NCI-H2029 (cell line): ENCODE results near the gene UACA.
"Not testable (repeated sequence)": the region's sequence is repeated elsewhere in the genome, so short reads cannot be mapped to it uniquely, and the experiment has no call there.

ENCODE experiments used
- DNase-seq: peaks from one replicate; lab custom pipeline; 2025; lab: John Stamatoyannopoulos, UW

UACA gene

DNA sequence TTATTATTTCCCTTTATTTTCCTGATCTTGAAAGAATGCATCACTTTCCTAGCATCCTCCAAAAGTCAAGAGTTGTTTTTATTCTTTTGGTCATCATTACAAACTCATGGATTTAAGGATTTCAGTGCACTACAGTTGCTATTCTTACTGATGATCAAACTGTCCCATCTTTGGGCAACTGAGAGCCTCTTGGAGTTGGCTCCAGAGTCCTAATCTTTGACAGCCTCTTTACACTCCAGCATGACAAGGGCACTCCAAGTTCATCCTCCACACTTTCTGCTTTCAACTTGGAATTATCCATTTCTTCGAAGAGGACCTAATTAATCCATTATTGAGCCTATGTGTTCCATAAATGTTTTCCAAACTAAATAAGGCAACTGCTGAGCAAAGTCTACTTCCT is 5.7 kb downstream of the UACA start:
- no peak for DNase-seq

DNA sequence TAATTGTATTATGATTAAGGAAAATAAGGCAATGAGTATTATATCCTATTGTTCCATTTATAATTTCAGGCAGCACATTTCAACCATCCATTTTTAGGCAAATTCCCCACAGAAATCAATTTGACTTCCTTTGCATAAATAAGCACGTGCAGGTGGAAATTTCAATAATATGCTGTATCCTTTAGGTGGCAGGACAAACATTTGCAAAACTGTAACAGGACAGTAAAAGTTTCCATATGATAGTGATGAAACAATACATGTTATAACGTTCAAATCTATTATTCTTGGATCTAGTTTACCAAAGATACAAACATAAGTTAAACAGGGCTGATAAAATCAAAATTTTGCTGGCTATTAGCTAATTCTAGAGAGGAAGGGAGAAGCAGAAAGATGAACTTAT is 8.5 kb downstream of the UACA start:
- no peak for DNase-seq

DNA sequence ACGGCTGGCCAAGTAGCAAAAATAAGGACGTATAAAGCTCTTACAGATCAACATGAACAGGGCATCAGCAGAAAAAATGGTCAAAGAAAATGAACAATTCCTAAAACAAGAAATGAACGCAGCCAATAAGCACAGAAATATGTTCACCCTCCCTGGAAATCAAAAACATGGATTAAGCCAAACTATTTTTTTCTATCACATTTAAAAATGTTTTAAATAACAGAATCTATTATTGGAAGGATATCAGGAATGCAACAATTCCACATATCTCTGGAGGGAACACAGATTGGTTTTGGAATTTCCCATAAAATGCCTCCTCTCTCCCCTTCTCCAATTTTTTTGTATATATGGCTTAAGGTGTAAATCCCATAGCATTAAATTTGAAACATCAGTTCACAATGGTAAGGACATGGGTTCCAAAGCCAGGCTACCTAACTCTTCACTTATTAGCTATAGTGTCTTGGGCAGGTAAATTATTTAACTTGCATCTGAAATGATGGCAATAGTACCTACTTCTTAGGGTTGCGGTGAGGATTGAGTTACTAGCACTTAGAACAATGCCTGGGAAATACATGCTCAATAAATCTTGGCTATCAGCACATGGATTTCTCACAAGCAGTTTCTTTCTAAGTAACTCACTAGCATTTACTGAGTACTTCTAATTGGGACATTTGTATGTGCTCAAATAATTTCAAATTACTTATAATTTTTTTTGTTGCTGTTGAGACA is 10.1 kb downstream of the UACA start:
- DNase-seq: no peak

DNA sequence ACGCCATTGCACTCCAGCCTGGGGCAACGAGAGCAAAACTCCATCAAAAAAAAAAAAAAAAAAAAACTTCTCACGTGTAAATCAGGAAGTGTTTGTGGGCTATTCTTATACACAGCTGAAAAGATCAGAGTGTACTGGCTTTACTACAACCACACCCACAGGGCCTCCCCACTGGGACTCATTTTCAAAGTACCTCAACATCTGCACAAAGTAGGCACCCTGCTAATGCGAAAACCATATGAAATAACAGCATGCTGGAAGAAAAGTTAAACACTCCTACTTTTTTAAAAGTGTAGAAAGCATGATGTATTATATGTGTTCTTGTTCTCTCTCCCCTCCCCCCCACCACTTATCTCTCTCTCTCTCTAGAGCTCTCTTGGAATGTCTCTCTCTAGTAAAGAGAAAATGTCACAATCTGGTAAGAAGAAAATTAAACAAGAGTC is 11.1 kb downstream of the UACA start:
- DNase-seq: no peak

DNA sequence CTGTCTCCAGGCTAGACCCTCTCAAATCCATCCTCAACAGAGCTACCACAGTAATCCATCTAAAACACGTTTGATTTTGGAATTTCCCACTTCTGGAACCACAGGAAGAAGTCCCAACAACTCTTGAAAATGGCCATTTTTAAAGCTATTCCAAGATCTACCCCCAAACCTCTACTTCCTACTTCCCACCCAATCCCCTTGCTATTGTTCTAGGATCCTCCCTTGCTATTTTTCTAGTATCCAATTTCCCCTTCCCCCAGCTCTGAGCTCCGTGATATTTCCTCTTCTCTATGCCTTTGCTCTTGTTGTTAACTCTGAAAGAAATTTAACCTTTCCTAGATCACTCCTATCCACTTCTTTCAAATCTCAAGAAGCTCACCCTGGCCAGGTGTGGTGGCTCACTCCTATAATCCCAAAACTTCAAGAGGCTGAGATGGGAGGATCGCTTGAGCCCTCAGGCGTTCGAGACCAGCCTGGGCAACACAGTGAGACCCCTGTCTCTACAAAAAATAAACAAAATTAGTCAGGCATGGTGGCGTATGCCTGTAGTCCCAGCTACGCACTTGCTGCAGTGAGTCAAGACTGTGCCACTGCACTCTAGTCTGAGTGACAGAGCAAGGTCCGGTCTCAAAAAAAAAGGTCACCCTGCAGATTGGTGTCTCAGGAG is 13.0 kb downstream of the UACA start:
- no peak for DNase-seq

DNA sequence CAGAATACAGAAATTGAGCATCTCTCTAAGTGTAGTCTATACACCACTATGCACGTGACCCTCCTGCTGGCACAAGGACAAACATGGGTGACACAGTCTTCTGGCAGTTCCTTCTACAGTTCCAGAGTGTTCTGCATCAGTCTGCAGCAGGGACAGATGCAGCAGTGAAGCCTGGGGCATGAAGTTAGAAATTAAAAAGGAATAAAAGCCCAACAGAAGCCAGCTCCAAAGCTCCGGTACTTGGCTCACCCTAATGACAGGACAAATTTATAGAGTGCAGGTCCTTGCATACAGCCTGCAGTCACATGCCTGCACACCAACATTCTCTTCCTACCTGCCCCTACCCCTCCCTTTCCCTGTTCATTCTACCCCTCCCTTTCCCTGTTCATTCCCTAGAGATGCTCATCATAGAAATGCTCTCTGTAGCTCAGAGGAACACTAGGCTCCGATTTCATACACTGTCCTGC is 15.0 kb downstream of the UACA start:
- DNase-seq: no peak

DNA sequence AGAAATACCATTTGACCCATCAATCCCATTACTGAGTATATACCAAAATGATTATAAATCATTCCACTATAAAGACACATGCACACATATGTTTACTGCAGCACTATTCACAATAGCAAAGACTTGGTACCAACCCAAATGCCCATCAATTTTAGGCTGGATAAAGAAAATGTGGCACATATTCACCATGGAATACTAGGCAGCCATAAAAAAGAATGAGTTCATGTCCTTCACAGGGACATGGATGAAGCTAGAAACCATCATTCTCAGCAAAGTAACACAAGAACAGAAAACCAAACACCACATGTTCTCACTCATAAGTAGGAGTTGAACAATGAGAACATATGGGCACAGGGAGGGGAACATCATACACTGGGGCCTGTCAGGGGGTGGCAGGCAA is 16.8 kb downstream of the UACA start:
- DNase-seq: not testable (repeated sequence)

DNA sequence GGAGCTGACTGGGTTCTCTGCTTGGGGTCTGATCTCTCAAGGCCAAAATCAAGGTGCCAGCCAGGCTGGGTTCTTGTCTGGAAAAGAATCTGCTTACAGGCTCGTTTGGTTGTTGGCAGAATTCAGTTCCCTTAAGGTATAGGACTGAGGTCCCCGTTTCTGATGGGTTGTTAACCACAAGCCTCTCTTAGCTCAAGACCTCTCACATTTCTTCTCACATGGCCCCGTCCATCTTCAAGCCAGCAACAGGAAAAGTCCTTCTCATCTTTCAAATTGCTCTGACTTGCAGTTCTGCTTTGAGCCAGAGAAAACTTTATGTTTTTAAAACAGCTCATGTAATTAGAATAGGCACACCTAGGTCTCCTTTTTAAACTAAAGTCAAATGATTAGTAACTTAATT is 20.4 kb downstream of the UACA start:
- DNase-seq: no peak

DNA sequence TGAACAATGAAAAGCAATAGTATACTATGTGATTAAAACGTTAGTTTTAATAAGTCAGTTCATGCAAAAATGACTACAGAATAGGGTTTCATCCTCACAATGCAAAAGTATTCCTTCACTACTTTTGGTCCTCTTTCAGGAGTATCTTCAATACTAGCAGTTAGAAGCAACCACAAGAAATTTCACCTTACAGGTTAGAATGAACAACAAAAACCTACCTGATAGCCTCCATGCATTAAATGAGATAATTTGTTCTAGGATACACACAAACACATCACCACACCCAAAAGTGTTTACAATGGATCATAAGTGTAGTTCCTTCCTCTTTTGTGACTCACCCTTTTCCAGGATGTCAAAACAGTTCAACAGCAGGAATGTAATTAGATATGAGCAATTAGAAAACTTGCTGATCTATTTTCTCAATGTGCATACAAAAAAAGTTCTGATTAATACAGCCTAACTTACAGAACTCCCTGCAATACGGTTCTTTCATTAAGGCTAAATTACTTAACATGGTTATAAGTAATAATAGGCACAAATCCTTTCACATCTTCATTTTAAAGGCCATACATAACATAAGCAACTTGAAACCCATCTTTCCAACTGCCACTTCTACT is 21.6 kb downstream of the UACA start:
- DNase-seq: peak; percentile 30

DNA sequence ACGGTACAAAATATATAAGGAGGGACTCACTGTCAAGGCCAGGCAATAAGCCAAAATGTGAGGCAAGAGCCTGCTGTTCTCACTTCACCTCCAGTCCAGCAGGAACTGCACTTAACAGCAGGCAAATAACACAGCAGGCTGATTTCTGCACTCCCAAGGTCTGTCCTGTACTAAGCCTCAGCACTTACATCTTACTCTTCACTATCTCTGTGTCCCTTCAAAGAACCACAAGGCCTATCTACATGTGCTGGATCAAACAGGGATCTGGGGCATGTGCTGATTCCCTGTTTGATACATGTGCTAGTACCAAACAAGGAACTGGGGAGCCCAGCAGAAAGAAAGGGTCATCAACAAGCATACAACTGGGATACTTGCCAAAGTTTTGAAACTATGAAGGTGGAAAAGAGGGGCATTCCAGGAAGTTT is 22.2 kb downstream of the UACA start:
- peak; percentile 55 for DNase-seq

DNA sequence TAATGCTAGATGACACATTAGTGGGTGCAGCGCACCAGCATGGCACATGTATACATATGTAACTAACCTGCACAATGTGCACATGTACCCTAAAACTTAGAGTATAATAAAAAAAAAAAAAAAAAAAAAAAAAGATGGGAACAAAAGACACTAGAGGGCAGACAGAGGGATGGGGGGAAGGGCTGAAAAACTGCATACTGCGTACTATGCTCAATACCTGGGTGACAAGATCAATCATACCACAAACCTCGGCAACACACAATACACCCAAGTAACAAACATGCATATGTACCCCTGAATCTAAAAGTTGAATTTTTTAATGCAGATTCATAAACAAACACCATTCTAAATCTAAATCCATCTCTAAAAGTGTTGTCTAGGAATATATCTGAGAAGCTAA is 28.3 kb downstream of the UACA start:
- DNase-seq: not testable (repeated sequence)

DNA sequence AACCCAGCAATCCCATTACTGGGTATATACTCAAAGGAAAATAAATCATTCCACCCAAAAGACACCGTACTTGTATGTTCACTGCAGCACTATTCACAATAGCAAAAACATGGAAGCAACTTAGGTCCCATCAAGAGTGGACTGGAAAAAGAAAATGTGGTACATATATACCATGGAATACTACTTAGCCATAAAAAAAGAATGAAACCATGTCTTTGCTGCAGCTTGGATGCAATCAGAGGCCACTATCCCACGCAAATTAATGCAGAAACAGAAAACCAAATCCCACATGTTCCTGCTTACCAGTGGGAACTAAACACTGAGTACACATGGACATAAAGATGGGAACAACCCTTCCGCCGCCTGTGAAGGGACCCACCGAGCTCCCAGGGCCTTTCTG is 34.2 kb downstream of the UACA start:
- no peak for DNase-seq

DNA sequence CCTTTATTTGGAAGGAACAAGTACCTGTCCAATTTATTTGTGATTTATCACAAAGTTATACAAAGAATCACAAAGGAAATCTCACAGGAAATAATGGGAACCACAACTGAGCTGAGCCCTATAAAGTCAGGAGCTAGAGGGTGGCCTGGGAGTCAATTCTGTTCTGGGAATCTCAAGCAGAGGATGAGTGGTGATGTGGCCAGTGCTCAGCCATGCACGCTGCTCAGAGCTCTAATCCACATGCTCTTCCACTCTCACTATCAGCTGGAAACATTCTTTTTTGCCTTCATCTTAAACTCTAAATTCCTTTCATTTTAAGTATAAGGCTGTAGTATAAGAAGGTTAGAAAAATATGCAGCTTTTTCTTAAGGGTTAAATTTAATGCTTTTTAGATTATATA is 36.6 kb downstream of the UACA start:
- no peak for DNase-seq

DNA sequence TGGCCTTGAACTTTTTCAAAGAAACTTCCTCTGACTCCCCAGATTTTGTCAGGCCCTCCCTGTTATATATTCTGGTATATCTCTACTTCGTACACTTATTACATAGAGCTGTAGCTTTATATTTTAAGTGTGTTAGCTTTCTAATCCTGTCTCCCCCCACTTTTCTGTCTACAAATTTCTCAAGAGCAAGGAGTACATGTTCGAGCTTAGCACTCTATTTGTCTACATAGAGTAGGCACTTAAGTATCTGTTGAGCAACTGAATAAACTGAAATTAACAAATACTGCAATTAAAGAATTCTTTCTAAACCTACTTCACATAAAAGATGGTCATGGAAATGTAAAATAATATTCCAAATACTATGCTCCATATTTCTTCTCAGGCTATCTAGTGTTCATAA is 39.4 kb downstream of the UACA start:
- DNase-seq: no peak

DNA sequence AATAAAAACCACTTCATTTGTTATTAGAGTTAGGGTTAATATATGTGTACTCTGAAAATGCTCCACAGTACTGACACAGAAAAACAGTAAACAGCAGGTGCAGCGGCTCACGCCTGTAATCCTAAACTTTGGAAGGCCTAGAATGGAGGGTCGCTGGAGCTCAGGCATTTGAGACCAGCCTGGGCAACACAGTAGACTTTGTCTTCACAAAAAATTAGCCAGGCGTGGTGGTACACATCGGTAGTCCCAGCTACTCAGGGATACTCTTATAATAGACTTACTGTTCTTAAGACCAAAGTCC is 40.3 kb downstream of the UACA start:
- no peak for DNase-seq

DNA sequence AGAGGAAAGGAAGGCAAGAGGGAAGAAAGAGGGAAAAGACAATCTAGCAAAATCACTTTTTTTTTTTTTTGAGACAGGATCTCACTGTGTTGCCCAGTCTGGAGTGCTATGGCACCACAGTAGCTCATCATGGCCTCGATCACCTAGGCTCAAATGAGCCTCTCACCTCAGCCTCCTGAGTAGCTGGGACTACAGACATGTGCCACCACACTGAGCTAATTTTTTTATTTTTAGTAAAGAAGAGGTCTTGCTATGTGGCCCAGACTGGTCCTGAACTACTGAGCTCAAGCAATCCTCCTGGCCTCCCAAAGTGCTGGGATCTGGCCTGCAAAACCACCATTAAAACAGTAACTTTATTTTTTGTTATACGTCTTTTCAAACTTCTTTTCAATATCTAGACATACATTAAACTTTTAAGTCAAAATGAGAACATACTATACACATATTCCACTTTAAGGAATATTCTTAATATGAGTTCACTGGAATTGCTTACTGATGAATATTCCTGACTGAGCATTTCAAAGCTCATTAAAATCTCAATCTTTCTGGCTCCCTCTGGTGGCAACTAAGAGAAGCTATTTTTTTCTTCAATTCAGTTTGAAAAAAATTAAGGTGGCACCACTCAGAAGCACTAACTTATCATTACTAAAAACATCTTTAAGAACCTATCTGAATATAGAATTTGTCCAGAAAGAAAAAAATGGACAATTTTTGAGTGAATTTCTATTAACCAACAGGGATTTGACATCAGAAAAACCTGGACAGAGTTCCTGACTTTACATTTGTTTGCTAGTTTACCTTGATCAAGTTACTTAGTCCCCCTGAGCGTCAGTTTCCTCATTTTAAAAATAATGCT is 40.9 kb downstream of the UACA start:
- no peak for DNase-seq

DNA sequence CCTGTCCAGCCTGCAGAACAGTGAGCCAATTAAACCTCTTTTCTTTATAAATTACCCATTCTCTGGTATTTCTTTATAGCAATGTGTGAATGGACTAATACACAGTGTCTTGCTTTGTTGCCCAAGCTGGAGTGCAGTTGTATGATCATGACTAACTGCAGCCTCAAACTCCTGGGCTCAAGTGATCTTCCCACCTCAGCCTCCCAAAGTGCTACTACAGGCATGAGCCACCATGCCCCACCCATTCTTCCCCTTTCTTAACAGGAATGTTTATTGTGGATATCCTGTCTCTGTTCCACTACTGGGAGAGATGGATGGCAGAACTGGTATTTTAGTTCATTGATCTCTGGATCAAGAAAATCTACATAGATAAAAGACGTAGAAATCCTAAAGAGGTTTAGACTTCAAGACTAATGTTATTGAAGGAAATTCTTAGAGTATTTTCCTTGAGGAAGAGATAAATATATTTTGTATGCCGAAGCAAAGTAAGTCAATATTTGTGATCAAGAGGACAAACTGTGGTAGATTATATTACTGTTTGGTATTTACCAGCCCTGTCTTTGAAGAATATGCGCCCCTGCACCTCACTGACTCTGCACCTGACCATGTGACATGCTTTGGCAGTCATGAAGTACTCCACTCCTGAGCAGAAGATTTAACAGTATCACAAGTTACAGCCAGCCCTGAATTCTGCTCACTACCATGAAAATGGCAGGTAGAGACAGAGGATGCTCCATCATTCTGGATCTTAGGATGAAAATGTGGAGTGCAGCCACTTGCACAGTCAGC is 42.9 kb downstream of the UACA start:
- no peak for DNase-seq

DNA sequence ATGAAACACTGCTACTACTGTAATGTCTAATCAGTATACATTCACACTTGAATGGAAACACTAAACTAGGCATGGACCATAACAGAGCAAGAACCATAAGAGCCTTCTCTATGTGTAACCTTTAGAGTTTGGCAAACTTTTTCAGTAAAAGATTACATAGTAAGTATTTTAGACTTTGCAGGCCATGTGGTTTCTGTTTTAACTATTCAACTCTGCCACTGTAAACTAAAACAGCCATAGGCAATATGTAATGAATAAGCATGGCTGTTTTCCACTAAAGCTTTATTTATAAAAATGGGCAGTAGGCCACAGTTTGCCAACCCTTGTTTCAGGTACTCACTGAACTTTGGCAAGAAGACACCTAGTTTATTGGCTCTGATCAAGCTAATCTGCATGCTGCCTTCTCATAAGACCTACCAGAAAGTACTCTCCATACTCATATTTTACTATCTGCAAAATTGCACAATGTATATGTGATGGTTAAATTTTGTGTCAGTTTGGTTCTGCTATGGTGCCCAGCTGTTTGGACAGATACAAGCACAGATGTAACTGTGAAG is 46.0 kb downstream of the UACA start:
- DNase-seq: no peak

DNA sequence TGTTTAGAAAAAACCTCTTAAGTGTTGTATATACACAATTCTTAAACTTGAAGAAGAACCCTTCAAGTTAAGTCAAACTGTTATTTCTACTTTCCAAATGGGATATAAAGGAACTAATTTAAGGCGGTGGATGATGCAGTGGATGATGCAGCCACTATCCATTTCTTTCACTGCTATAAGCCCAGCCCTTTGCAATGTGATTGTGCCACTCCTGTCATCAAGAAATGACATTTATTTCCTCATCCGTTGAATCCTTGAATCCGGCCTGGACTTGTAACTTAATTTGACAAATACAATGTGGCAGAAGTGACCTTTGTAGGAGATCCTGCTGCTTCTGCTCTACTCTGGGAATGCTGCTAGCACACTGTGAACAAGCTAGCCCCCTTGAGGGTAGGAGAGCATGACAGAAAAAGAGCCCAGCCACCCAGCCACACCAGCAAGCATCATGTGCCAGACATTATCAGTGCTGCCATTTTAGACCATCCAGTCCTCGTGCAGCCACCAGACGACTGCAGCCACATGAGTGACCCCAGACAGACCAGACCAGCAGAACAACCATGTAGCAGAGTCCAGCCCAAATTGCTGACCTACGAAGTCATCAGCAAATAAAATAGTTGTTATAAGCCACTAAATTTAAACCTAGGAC is 47.4 kb downstream of the UACA start:
- DNase-seq: no peak

DNA sequence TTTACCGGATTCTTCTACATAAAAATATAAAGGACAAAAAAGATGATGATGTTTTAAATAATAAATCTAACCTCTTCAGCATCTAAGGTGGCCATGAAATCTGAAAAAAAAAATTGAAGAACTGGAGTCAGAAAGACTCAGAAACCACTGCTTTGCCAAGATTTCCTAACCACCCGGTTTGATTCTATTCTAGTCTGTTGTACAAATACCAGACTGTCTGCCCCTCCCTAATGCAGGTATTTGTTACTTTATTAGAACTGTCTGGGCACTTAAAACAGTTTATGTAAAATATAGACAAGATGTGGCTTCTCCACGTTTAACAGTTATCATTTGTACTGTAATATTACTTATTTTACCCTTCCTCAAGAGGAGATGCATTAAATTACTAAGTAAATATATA is 48.8 kb downstream of the UACA start:
- DNase-seq: no peak

DNA sequence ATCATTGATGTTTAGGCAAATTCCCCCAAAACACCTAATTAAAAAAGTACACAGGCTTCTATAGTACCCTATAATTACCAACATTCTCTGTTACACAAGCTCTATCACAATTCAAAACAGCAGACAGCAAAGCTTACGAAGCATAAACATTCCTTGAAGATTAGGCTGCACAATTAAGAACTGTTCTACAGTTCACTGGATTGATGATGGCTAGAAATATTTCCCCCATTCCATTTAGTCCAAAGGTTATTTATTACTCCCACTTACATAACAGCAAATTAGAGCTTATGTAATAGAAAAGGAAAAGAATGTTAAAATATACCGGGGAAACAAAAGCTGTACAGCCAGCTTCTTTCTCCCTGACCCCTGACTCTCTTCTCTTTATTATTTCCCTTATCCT is 49.3 kb downstream of the UACA start:
- DNase-seq: no peak
